NCI-H1694 (cell line): ENCODE measurements around the gene PEG3.

Experiments
- DNase-seq: peaks from one replicate; lab custom pipeline; 2025; lab: John Stamatoyannopoulos, UW

Gene PEG3

GRCh38 chr19:56838909-56839651 lies 1.4 kb downstream of the PEG3 start:
- DNase-seq, result no peak

GRCh38 chr19:56838024-56838908 lies 2.3 kb downstream of the PEG3 start:
- DNase-seq, result no peak

- no peak for DNase-seq
These were observed 3.0 kb downstream of the PEG3 start for GRCh38 chr19:56837492-56838023.

- DNase-seq, result no peak
These were observed 3.5 kb downstream of the PEG3 start for GRCh38 chr19:56837004-56837403.

- no peak for DNase-seq
These were observed 4.5 kb downstream of the PEG3 start for GRCh38 chr19:56836059-56836458.

- no peak for DNase-seq
These were observed 5.1 kb downstream of the PEG3 start for GRCh38 chr19:56835401-56835800.

- DNase-seq, result no peak
These were observed 5.8 kb downstream of the PEG3 start for GRCh38 chr19:56834564-56835375.

- DNase-seq, result no peak
These were observed 8.1 kb downstream of the PEG3 start for GRCh38 chr19:56832352-56832928.

GRCh38 chr19:56831255-56831654 lies 9.3 kb downstream of the PEG3 start:
- DNase-seq, result no peak

- DNase-seq, result no peak
These were observed 10.9 kb downstream of the PEG3 start for GRCh38 chr19:56829596-56829995.

- no peak for DNase-seq
These were observed 12.8 kb downstream of the PEG3 start for GRCh38 chr19:56827708-56828107.

GRCh38 chr19:56823956-56824355 lies 16.6 kb downstream of the PEG3 start:
- DNase-seq, result no peak

GRCh38 chr19:56823417-56823816 lies 17.1 kb downstream of the PEG3 start:
- no peak for DNase-seq

- no peak for DNase-seq
These were observed 17.8 kb downstream of the PEG3 start for GRCh38 chr19:56822755-56823154.

- no peak for DNase-seq
These were observed 18.9 kb downstream of the PEG3 start for GRCh38 chr19:56821675-56822074.

GRCh38 chr19:56821209-56821608 lies 19.3 kb downstream of the PEG3 start:
- no peak for DNase-seq

- DNase-seq, result no peak
These were observed 21.4 kb downstream of the PEG3 start for GRCh38 chr19:56819166-56819565.

GRCh38 chr19:56814656-56815055 lies 25.9 kb downstream of the PEG3 start:
- DNase-seq, result no peak

- DNase-seq, result no peak
These were observed 27.0 kb downstream of the PEG3 start for GRCh38 chr19:56813531-56813930.

- no peak for DNase-seq
These were observed 29.0 kb downstream of the PEG3 start for GRCh38 chr19:56811480-56811879.

- DNase-seq, result no peak
These were observed 30.3 kb downstream of the PEG3 start for GRCh38 chr19:56810260-56810659.
